Measurements from ENCODE around the gene APBB1.
A peak's percentile ranks its signal among the peaks of the same experiment; 100 is the strongest.
"Not testable (repeated sequence)": the region's sequence is repeated elsewhere in the genome, so short reads cannot be mapped to it uniquely, and the experiment has no call there.

Gene APBB1

GRCh38 chr11:6417907-6418556, 862 bp downstream of the APBB1 start:
- peak; percentile 40 for DNase-seq (ENCODE audit: low read depth, low spot score)

GRCh38 chr11:6415797-6416196, 3.1 kb downstream of the APBB1 start:
- DNase-seq (ENCODE audit: low read depth, low spot score): no peak

- DNase-seq (ENCODE audit: low read depth, low spot score): no peak
Measured at GRCh38 chr11:6414874-6415328, 4.0 kb downstream of the APBB1 start.

GRCh38 chr11:6413791-6414201, 5.1 kb downstream of the APBB1 start:
- no peak for DNase-seq (ENCODE audit: low read depth, low spot score)

GRCh38 chr11:6411594-6412031, 7.3 kb downstream of the APBB1 start:
- no peak for DNase-seq (ENCODE audit: low read depth, low spot score)

- DNase-seq (ENCODE audit: low read depth, low spot score): no peak
Measured at GRCh38 chr11:6410695-6411430, 8.0 kb downstream of the APBB1 start.

GRCh38 chr11:6406370-6406769, 12.5 kb downstream of the APBB1 start:
- DNase-seq (ENCODE audit: low read depth, low spot score): no peak

GRCh38 chr11:6405846-6406245, 13.0 kb downstream of the APBB1 start:
- no peak for DNase-seq (ENCODE audit: low read depth, low spot score)

GRCh38 chr11:6405052-6405667, 13.7 kb downstream of the APBB1 start:
- peak; percentile 81 for DNase-seq (ENCODE audit: low read depth, low spot score)

GRCh38 chr11:6404342-6405051, 14.4 kb downstream of the APBB1 start:
- no peak for DNase-seq (ENCODE audit: low read depth, low spot score)

GRCh38 chr11:6403539-6403938, 15.4 kb downstream of the APBB1 start:
- DNase-seq (ENCODE audit: low read depth, low spot score): no peak

- DNase-seq (ENCODE audit: low read depth, low spot score): no peak
Measured at GRCh38 chr11:6402561-6402981, 16.3 kb downstream of the APBB1 start.

- DNase-seq (ENCODE audit: low read depth, low spot score): no peak
Measured at GRCh38 chr11:6402061-6402470, 16.8 kb downstream of the APBB1 start.

- no peak for DNase-seq (ENCODE audit: low read depth, low spot score)
Measured at GRCh38 chr11:6401464-6401863, 17.4 kb downstream of the APBB1 start.

GRCh38 chr11:6400431-6401345, 18.2 kb downstream of the APBB1 start:
- DNase-seq (ENCODE audit: low read depth, low spot score): no peak

- no peak for DNase-seq (ENCODE audit: low read depth, low spot score)
Measured at GRCh38 chr11:6397636-6398035, 21.3 kb downstream of the APBB1 start.

- DNase-seq (ENCODE audit: low read depth, low spot score): no peak
Measured at GRCh38 chr11:6397156-6397555, 21.7 kb downstream of the APBB1 start.

GRCh38 chr11:6395470-6396060, 23.3 kb downstream of the APBB1 start:
- no peak for DNase-seq (ENCODE audit: low read depth, low spot score)

- DNase-seq (ENCODE audit: low read depth, low spot score): no peak
Measured at GRCh38 chr11:6393989-6394670, 24.8 kb downstream of the APBB1 start.

GRCh38 chr11:6392251-6392650, 26.6 kb downstream of the APBB1 start:
- not testable (repeated sequence) for DNase-seq (ENCODE audit: low read depth, low spot score)
